Mammary epithelial cell (primary cell): ENCODE measurements around the gene MILR1.

Source experiments
- CTCF ChIP-seq, 2 donors: IDR thresholded peaks in 1 of 2; conservative IDR thresholded peaks in 1 of 2; 2 replicates each; pipeline ENCODE4 v1.5.1; 2011 to 2012; ENCODE audit warnings: inconsistent platforms in 2 of 2, low read length in 2 of 2, mild to moderate bottlenecking in 2 of 2, control low read depth in 1 of 2, low read depth in 1 of 2; ENCODE audit not compliant: insufficient read depth in 1 of 2; ENCODE audit errors: extremely low read depth in 1 of 2
- EZH2 ChIP-seq: IDR thresholded peaks from 2 replicates; pipeline ENCODE4 v1.6.1; 2012; ENCODE audit warnings: low read length, inconsistent platforms, borderline replicate concordance

DNA sequence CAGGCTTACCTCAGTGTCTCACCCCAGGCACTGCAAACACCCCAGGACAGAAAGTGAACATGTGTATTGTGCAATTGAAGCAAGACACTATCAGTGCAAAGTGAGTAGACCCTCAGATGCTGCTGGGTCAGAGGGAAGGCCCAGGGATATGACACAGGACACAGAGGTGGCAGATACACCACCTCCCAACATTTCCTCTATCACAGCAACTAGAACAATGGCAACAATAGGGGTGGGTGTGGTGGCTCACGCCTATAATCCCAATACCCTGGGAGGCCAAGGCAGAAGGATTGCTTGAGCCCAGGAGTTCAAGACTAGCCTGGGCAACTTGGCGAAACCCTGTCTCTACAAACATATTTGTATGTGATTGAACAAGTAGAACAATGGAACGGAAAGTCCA, 22.5 kb downstream of the MILR1 start:
- TF ChIP-seq CTCF (conservative IDR thresholded peaks at IDR 0.05 in 1 of 2, IDR thresholded peaks at IDR 0.05 in 1 of 2; ENCODE audit: extremely low read depth in 1 of 2, insufficient read depth in 1 of 2, low read depth in 1 of 2, low read length in 2 of 2) (no peak), EZH2 (no peak)
